Measurements from ENCODE around the gene ZBED5. TPM values are rescaled to one million over a fixed set of nuclear protein-coding genes. Genes with fewer than 3 reads are reported as not detected.

ZBED5 gene
- total and polyA plus RNA-seq, 2 of the 4 experiments (the other 2 are of a cell fraction): 28.2 to 30.8 TPM

- no peak overlapping the region for H3K18ac ChIP-seq (ENCODE audit: low read depth, low read length)
- H2AK9ac ChIP-seq (replicated peaks; ENCODE audit: low read depth, low read length, poor library complexity): no peak overlapping the region
- no peak overlapping the region for H2BK15ac ChIP-seq (ENCODE audit: low read depth, low read length)
- no peak overlapping the region for H3K27ac ChIP-seq (ENCODE audit: insufficient read depth, low read length)
- CTCF ChIA-PET: no interaction called here
- H3K9me1 ChIP-seq (ENCODE audit: insufficient read depth, low read length): no peaks in the 10 kb centered on the region
- H4K91ac ChIP-seq (ENCODE audit: insufficient read depth, low read depth, low read length): no peak overlapping the region
- H3K4me1 ChIP-seq (ENCODE audit: control insufficient read depth, insufficient read depth, low read length): 0 out of 2 replicates have a peak, but pooled peaks cover 2% of the 10 kb centered on the region
- no peaks in the 10 kb centered on the region for H4K20me1 ChIP-seq (ENCODE audit: insufficient read depth, low read length)
- H2BK120ac ChIP-seq (ENCODE audit: low read depth, low read length): no peak overlapping the region
- DNase-seq: no peak
- no peak for TF ChIP-seq CEBPB (IDR thresholded peaks at IDR 0.05; ENCODE audit: low read depth, low read length)
- TF ChIP-seq ELK1 (IDR thresholded peaks at IDR 0.05; ENCODE audit: borderline replicate concordance, low read depth, low read length): no peak
- no peak for TF ChIP-seq RAD21 (IDR thresholded peaks at IDR 0.05; ENCODE audit: low read length)
- TF ChIP-seq FOS (IDR thresholded peaks at IDR 0.05; ENCODE audit: low read depth, low read length): no peak
- no peak for TF ChIP-seq POLR2A (IDR thresholded peaks at IDR 0.05; ENCODE audit: low read depth, low read length)
- ATAC-seq (ENCODE audit: low read depth): no peak
- H3K9ac ChIP-seq (ENCODE audit: low read depth, low read length): no peak overlapping the region
- no peak overlapping the region for H3K4me3 ChIP-seq (ENCODE audit: insufficient read depth, low read depth, low read length)
- H3K23ac ChIP-seq (ENCODE audit: low read depth, low read length): no peak overlapping the region
- H4K5ac ChIP-seq (ENCODE audit: low read depth, low read length): no peak overlapping the region
- no peak overlapping the region for H3K4me2 ChIP-seq (ENCODE audit: low read depth, low read length)
- H3K56ac ChIP-seq (ENCODE audit: extremely low read depth, insufficient read depth, low read length): no peak overlapping the region
- BruUV-seq (replicated peaks): no TSS peak
- H3K79me1 ChIP-seq (ENCODE audit: low read depth in 1 of 2, low read length in 2 of 2): peaks cover 0 to 37% of the 10 kb centered on the region in 2 experiments
- no peak overlapping the region for H2BK5ac ChIP-seq (ENCODE audit: low read depth, low read length, poor library complexity, severe bottlenecking)
- H2BK20ac ChIP-seq (ENCODE audit: low read depth, low read length): no peak overlapping the region
- H4K8ac ChIP-seq (ENCODE audit: low read depth in 2 of 2, low read length in 2 of 2): no peak overlapping the region
- no peak overlapping the region for H2AFZ ChIP-seq (replicated peaks; ENCODE audit: low read length, poor library complexity)
- in situ Hi-C loops (cut with MboI; ENCODE audit: low sequenced_read_pairs) (no loop called here), intact Hi-C loops (cut with micrococcal nuclease) (no loop called here), dilution Hi-C loops (cut with HindIII; ENCODE audit: low sequenced_read_pairs, unreplicated experiment) (no loop called here)
- no peaks in the 10 kb centered on the region for H3K36me3 ChIP-seq (ENCODE audit: control insufficient read depth, insufficient read depth, low read length)
- H2AK5ac ChIP-seq (ENCODE audit: low read depth, low read length): no peak overlapping the region; the same call in 1 of the 2 replicates
- POLR2A ChIA-PET (ENCODE audit: unreplicated experiment): no interaction called here
- H3K27me3 ChIP-seq (ENCODE audit: control insufficient read depth, insufficient read depth, low read length): no peaks in the 10 kb centered on the region
- no peak overlapping the region for H3K14ac ChIP-seq (replicated peaks; ENCODE audit: low read depth, low read length)
- no peak overlapping the region for H3K4ac ChIP-seq (ENCODE audit: low read depth, low read length)
- no peaks in the 10 kb centered on the region for H3K9me3 ChIP-seq (ENCODE audit: control insufficient read depth, insufficient read depth, low read length)
Observed at GRCh38 chr11:10861047-10861446, 3.2 kb upstream of the ZBED5 start.
